NCI-H128 (cell line): ENCODE data around the gene HTR2B.
"Not testable (repeated sequence)": the region's sequence is repeated elsewhere in the genome, so short reads cannot be mapped to it uniquely, and the experiment has no call there.

Experiments
- DNase-seq: peaks from one replicate; lab custom pipeline; 2025; ENCODE audit not compliant: unreplicated experiment; lab: John Stamatoyannopoulos, UW

Gene HTR2B

GRCh38 chr2:231124838-231125568 is at the start of gene HTR2B:
Gene HTR2B, minus strand, starts transcription at chr2:231125042. Its CDS starts 1,278 bp downstream, at chr2:231123764.
- no peak for DNase-seq

- DNase-seq = no peak
These were observed 49.4 kb upstream of the HTR2B start for GRCh38 chr2:231174211-231174651.

GRCh38 chr2:231172025-231172424 is 47.2 kb upstream of the HTR2B start:
- no peak for DNase-seq

- no peak for DNase-seq
These were observed 45.2 kb upstream of the HTR2B start for GRCh38 chr2:231170055-231170454.

- DNase-seq = no peak
These were observed 44.6 kb upstream of the HTR2B start for GRCh38 chr2:231169488-231169887.

GRCh38 chr2:231168460-231169139 is 43.8 kb upstream of the HTR2B start:
- no peak for DNase-seq

- no peak for DNase-seq
These were observed 43.1 kb upstream of the HTR2B start for GRCh38 chr2:231167745-231168459.

GRCh38 chr2:231163414-231164095 is 38.7 kb upstream of the HTR2B start:
- DNase-seq = no peak

GRCh38 chr2:231163011-231163410 is 38.2 kb upstream of the HTR2B start:
- DNase-seq = no peak

GRCh38 chr2:231161877-231162329 is 37.1 kb upstream of the HTR2B start:
- DNase-seq = no peak

GRCh38 chr2:231161252-231161839 is 36.5 kb upstream of the HTR2B start:
- no peak for DNase-seq

GRCh38 chr2:231160701-231161100 is 35.9 kb upstream of the HTR2B start:
- no peak for DNase-seq

GRCh38 chr2:231159306-231159705 is 34.5 kb upstream of the HTR2B start:
- no peak for DNase-seq

GRCh38 chr2:231152800-231153557 is 28.1 kb upstream of the HTR2B start:
- DNase-seq = no peak

GRCh38 chr2:231146665-231147064 is 21.8 kb upstream of the HTR2B start:
- DNase-seq = no peak

- no peak for DNase-seq
These were observed 20.1 kb upstream of the HTR2B start for GRCh38 chr2:231144896-231145295.

- not testable (repeated sequence) for DNase-seq
These were observed 16.0 kb upstream of the HTR2B start for GRCh38 chr2:231140808-231141207.

- no peak for DNase-seq
These were observed 15.0 kb upstream of the HTR2B start for GRCh38 chr2:231139796-231140195.

GRCh38 chr2:231138699-231139098 is 13.9 kb upstream of the HTR2B start:
- no peak for DNase-seq
